NT2/D1 (cell line): Measurements from ENCODE around the gene CAVIN3.
"Not testable (repeated sequence)": the region's sequence is repeated elsewhere in the genome, so short reads cannot be mapped to it uniquely, and the experiment has no call there.

Source experiments
- DNase-seq: peaks from one replicate; pipeline ENCODE4 v3.0.0-alpha.2; 2011; ENCODE audit warnings: low read depth, low spot score
- H3K27me3 ChIP-seq: 2 replicates; pipeline ENCODE4 v1.6.0; 2011; ENCODE audit warnings: mild to moderate bottlenecking; ENCODE audit not compliant: insufficient read length, insufficient read depth
- H3K36me3 ChIP-seq: 2 replicates; pipeline ENCODE4 v1.6.1; 2011; ENCODE audit warnings: mild to moderate bottlenecking, low read length, mixed read lengths; ENCODE audit not compliant: insufficient read depth, insufficient read length
- H3K4me1 ChIP-seq: 2 replicates; pipeline ENCODE4 v1.5.1; 2011; ENCODE audit not compliant: insufficient read depth, insufficient read length
- H3K4me3 ChIP-seq: 2 replicates; pipeline ENCODE4 v1.5.1; 2011; ENCODE audit warnings: low read depth; ENCODE audit not compliant: insufficient read length
- H3K9ac ChIP-seq: 2 replicates; pipeline ENCODE4 v1.6.0; 2011; ENCODE audit warnings: low read depth; ENCODE audit not compliant: insufficient read length
- H3K9me3 ChIP-seq: 2 replicates; pipeline ENCODE4 v1.5.1; 2011; ENCODE audit warnings: mild to moderate bottlenecking, low read length; ENCODE audit not compliant: insufficient read depth
- SUZ12 ChIP-seq: IDR thresholded peaks from 2 replicates; pipeline ENCODE4 v1.6.1; 2011; ENCODE audit not compliant: insufficient read length, insufficient read depth; ENCODE audit errors: extremely low read depth
- YY1 ChIP-seq: IDR thresholded peaks from 2 replicates; pipeline ENCODE4 v1.6.1; 2011; ENCODE audit not compliant: insufficient read length, insufficient read depth
- ZNF274 ChIP-seq: IDR thresholded peaks from 2 replicates; pipeline ENCODE4 v1.6.1; 2011; ENCODE audit warnings: mild to moderate bottlenecking, low read depth, low read length

Gene CAVIN3

DNA sequence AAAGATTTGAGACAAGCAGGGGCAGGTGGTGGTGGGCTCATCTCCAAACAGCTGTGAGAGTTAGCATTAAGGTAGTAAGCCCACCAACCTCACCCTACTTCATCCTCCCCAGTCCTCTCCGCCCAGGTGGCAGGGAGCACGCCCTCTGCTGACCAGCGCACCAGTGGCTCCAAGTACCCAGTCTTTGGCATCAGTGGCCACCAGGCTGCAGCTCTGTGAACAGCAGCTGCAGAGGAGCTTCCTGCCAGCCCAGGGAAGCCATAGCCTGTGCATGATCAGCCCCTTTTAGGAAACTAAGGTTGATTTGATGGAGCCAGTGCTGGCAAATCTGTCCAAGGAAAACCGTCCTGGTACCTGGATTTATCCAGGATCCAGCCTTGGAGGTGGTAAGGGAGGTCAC lies 21.7 kb downstream of the CAVIN3 start:
- Histone ChIP-seq H3K4me3 (no peak overlapping the region), H3K9me3 (no peaks in the 10 kb centered on the region), H3K36me3 (no peaks in the 10 kb centered on the region), H3K4me1 (peaks cover 3% of the 10 kb centered on the region), H3K27me3 (no peaks in the 10 kb centered on the region), H3K9ac (no peak overlapping the region)
- DNase-seq = no peak
- no peak for TF ChIP-seq SUZ12
- no peak for TF ChIP-seq YY1
- TF ChIP-seq ZNF274 = no peak

DNA sequence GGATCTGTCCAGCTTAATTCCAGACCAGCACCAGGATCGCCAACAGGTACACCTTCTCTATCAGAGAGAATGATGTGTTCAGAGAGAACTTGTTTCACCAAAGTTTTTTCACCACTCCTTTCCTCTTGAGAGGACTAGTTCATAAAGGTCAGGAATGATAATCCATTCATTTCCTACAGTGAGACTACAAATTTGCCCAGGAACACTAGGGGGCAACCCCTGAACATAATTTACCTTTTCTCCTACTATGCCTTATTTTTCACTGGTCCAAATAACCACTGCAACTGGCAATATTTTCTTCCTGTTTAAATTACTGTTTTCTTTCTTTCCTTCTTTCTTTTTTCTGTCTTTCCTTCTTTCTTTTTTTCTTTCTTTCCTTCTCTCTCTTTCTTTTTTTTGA lies 22.5 kb downstream of the CAVIN3 start:
- Histone ChIP-seq H3K9me3 (no peaks in the 10 kb centered on the region), H3K36me3 (no peaks in the 10 kb centered on the region), H3K27me3 (no peaks in the 10 kb centered on the region), H3K4me1 (peaks cover 3% of the 10 kb centered on the region), H3K9ac (no peak overlapping the region), H3K4me3 (no peak overlapping the region)
- TF ChIP-seq YY1 (no peak), SUZ12 (no peak), ZNF274 (no peak)
- no peak for DNase-seq

DNA sequence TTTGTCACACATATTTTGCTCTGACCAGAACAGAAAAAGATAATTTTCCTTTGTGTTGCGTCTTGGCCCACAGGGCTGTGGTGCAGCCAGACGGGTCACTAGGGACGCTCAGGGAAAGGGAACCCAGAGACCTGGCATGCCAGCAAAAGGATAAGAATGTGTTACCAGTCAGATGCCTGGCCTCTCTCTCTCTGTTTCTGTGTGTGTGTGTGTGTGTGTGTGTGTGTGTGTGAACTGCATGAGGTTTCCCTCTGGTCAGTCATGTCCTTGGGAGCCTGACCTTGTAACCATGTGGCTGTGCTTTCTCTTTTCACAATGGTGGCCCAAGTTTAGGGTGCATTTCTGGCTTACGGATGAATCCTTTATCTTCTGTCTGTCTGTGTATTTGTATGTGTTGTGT lies 35.3 kb downstream of the CAVIN3 start:
- H3K9ac ChIP-seq = no peak overlapping the region
- DNase-seq = no peak
- H3K9me3 ChIP-seq = 0 out of 2 replicates have a peak, but pooled peaks cover 6% of the 10 kb centered on the region
- H3K4me3 ChIP-seq = no peak overlapping the region
- H3K27me3 ChIP-seq = no peaks in the 10 kb centered on the region
- no peaks in the 10 kb centered on the region for H3K36me3 ChIP-seq
- no peaks in the 10 kb centered on the region for H3K4me1 ChIP-seq
- TF ChIP-seq ZNF274 (no peak), SUZ12 (no peak), YY1 (no peak)

DNA sequence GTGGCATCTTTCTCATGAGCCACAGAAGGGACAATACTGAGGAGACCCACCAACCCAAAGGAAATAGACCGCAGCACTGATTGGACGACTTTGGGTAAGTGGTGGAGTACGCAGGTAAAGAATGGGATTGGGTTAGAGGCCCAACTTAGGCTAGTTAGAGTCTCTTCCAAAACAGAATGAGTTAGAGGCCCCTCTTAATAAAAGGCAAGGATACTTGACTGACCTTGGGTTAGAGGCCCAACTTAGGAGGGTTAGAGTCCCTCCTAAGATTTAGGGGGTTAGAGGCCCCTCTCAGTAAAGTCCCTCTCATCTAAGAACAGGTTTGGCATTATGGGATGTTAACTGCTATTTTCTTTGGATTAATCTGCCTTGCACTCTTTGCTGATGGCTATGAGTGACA lies 36.1 kb downstream of the CAVIN3 start:
- no peak overlapping the region for H3K4me3 ChIP-seq
- TF ChIP-seq YY1 (no peak), SUZ12 (no peak), ZNF274 (no peak)
- DNase-seq = no peak
- no peaks in the 10 kb centered on the region for H3K27me3 ChIP-seq
- no peak overlapping the region for H3K9ac ChIP-seq
- no peaks in the 10 kb centered on the region for H3K4me1 ChIP-seq
- H3K36me3 ChIP-seq = no peaks in the 10 kb centered on the region
- H3K9me3 ChIP-seq = 0 out of 2 replicates have a peak, but pooled peaks cover 6% of the 10 kb centered on the region

DNA sequence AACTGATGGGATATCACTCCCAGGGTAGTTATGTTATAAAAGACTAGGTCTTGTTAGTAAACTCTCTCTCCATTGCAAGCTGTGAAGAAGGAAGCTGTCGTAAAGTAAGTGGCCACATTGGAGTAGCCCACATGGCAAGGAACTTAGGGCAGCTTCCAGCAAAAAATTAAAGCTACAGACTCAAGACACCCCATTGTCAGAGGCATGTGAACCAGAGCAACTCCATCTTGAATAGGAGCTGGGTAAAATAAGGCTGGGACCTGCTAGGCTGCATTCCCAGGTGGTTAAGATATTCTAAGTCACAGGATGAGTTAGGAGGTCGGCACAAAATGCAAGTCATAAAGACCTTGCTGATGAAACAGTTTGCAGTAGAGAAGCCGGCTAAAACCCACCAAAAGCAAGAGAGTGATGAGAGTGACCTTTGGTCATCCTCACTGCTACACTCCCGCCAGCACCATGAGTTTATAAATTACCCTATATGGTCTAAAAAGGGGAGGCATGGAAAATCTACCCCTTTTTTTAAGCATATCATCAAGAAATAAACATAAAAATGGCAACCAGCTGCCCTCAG lies 36.8 kb downstream of the CAVIN3 start:
- TF ChIP-seq SUZ12 = no peak
- TF ChIP-seq ZNF274 = no peak
- TF ChIP-seq YY1 = no peak
- Histone ChIP-seq H3K9me3 (0 out of 2 replicates have a peak, but pooled peaks cover 6% of the 10 kb centered on the region), H3K27me3 (no peaks in the 10 kb centered on the region), H3K4me1 (no peaks in the 10 kb centered on the region), H3K4me3 (no peak overlapping the region), H3K9ac (no peak overlapping the region), H3K36me3 (no peaks in the 10 kb centered on the region)
- no peak for DNase-seq

DNA sequence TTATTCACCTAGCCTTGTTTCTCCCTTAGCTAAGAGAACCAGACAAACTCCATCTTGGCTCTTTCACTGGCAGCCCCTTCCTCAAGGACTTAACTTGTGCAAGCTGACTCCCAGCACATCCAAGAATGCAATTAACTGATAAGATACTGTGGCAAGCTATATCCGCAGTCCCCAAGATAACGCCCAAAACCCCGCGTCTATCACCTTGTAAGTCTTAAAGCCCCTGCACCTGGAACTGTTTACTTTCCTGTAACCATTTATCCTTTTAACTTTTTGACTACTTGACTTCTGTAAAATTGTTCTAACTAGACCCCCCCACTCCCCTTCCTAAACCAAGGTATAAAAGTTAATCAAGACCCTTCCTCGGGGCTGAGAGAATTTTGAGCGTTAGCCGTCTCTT lies 39.5 kb downstream of the CAVIN3 start:
- DNase-seq, H3K9ac ChIP-seq, H3K9me3 ChIP-seq, H3K4me3 ChIP-seq, H3K36me3 ChIP-seq, H3K4me1 ChIP-seq, H3K27me3 ChIP-seq: not testable (repeated sequence)

DNA sequence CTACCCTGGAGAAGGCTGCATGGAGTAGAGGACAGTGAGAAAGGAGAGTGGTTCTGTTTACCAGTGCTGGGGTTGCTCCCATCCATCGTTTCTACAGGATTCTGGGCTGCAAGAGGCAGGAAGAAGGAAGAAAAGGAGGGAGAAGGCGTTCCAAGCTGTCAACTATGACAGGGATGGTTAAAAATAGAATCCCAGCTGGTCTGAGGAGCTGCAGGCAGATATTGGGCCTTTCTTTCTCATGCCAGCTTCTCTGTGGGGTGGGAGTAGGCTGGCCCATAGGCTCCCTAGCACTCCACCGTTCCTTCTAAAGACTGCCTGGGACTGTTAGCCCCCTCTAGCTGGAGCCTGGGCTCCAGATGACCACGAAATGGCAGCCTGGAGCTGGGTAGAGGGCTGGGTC lies 47.1 kb downstream of the CAVIN3 start:
- DNase-seq = no peak
- no peak for TF ChIP-seq YY1
- no peak for TF ChIP-seq SUZ12
- TF ChIP-seq ZNF274 = no peak

DNA sequence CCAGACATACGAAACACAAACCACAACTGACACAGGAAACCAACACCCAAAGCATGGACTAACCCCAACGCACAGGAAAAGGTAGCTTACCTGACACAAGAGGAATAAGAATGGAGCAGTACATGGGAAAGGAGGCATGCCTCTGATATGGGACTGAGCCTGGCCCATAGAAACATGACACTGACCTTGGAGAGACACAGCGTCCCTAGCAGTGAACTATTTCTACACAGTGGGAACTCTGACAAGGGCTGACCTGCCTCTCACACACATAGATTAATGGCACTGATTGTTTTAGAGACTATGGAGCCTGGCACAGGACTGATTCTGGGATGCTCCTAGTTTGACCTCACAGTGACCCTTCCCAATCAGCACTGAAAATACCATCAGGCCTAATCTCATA lies 48.7 kb downstream of the CAVIN3 start:
- H3K9me3 ChIP-seq = no peaks in the 10 kb centered on the region
- H3K4me1 ChIP-seq = peaks cover 3% of the 10 kb centered on the region
- H3K36me3 ChIP-seq = no peaks in the 10 kb centered on the region
- no peaks in the 10 kb centered on the region for H3K27me3 ChIP-seq
- no peak overlapping the region for H3K9ac ChIP-seq
- TF ChIP-seq YY1 = no peak
- no peak for TF ChIP-seq SUZ12
- no peak for TF ChIP-seq ZNF274
- no peak for DNase-seq
- H3K4me3 ChIP-seq = no peak overlapping the region

More for the DNA sequence above, 47.1 kb downstream of the CAVIN3 start:
- H3K9me3 ChIP-seq = no peaks in the 10 kb centered on the region
- no peaks in the 10 kb centered on the region for H3K27me3 ChIP-seq
- no peak overlapping the region for H3K4me3 ChIP-seq
- H3K4me1 ChIP-seq = peaks cover 3% of the 10 kb centered on the region
- no peaks in the 10 kb centered on the region for H3K36me3 ChIP-seq
- H3K9ac ChIP-seq = no peak overlapping the region
